IPS-15b (cell line): Measurements from ENCODE around the gene NTN4.
"Not testable (repeated sequence)": the region's sequence is repeated elsewhere in the genome, so short reads cannot be mapped to it uniquely, and the experiment has no call there.

ENCODE experiments used
- H3K27me3 ChIP-seq: one replicate; pipeline ENCODE4 v1.6.1; 2013; ENCODE audit warnings: low read length; ENCODE audit not compliant: control insufficient read depth, insufficient read depth
- H3K36me3 ChIP-seq: one replicate; pipeline ENCODE4 v1.6.1; 2013; ENCODE audit warnings: low read length; ENCODE audit not compliant: control insufficient read depth, insufficient read depth
- H3K4me1 ChIP-seq: one replicate; pipeline ENCODE4 v1.6.1; 2013; ENCODE audit warnings: mild to moderate bottlenecking, low read length; ENCODE audit not compliant: control insufficient read depth, insufficient read depth
- H3K4me3 ChIP-seq: one replicate; pipeline ENCODE4 v1.5.1; 2013; ENCODE audit warnings: low read depth, low read length
- H3K9ac ChIP-seq: one replicate; pipeline ENCODE4 v1.6.1; 2013; ENCODE audit warnings: low read depth, mild to moderate bottlenecking, low read length
- H3K9me3 ChIP-seq: one replicate; pipeline ENCODE4 v1.6.1; 2013; ENCODE audit warnings: mild to moderate bottlenecking, low read length; ENCODE audit not compliant: control insufficient read depth, insufficient read depth

The NTN4 gene

GRCh38 chr12:95790917-95791849, 619 bp upstream of the NTN4 start:
- Histone ChIP-seq H3K4me1 (peaks cover 9% of the 10 kb centered on the region), H3K27me3 (peaks cover 57% of the 10 kb centered on the region), H3K9ac (peak overlapping the region; percentile 4), H3K4me3 (peak overlapping the region; percentile 77), H3K36me3 (no peaks in the 10 kb centered on the region), H3K9me3 (no peaks in the 10 kb centered on the region)

GRCh38 chr12:95789126-95790032, 1.2 kb downstream of the NTN4 start:
- Histone ChIP-seq H3K9ac (peak overlapping the region; percentile 29), H3K27me3 (peaks cover 57% of the 10 kb centered on the region), H3K36me3 (no peaks in the 10 kb centered on the region), H3K4me1 (peaks cover 9% of the 10 kb centered on the region), H3K4me3 (peak overlapping the region; percentile 75), H3K9me3 (no peaks in the 10 kb centered on the region)

GRCh38 chr12:95788637-95789036, 1.9 kb downstream of the NTN4 start:
- H3K27me3 ChIP-seq: peaks cover 52% of the 10 kb centered on the region
- H3K9ac ChIP-seq: no peak overlapping the region
- H3K36me3 ChIP-seq: no peaks in the 10 kb centered on the region
- H3K4me1 ChIP-seq: peaks cover 9% of the 10 kb centered on the region
- H3K9me3 ChIP-seq: no peaks in the 10 kb centered on the region
- peak overlapping the region; percentile 75 for H3K4me3 ChIP-seq

GRCh38 chr12:95787274-95787818, 3.2 kb downstream of the NTN4 start:
- H3K9ac ChIP-seq: no peak overlapping the region
- no peak overlapping the region for H3K4me3 ChIP-seq
- peaks cover 6% of the 10 kb centered on the region for H3K4me1 ChIP-seq
- no peaks in the 10 kb centered on the region for H3K9me3 ChIP-seq
- peaks cover 43% of the 10 kb centered on the region for H3K27me3 ChIP-seq
- no peaks in the 10 kb centered on the region for H3K36me3 ChIP-seq

- Histone ChIP-seq H3K4me3 (no peak overlapping the region), H3K4me1 (no peaks in the 10 kb centered on the region), H3K9ac (no peak overlapping the region), H3K36me3 (no peaks in the 10 kb centered on the region), H3K27me3 (peaks cover 26% of the 10 kb centered on the region), H3K9me3 (no peaks in the 10 kb centered on the region)
These were observed 5.6 kb downstream of the NTN4 start for GRCh38 chr12:95784915-95785314.

GRCh38 chr12:95784286-95784685, 6.3 kb downstream of the NTN4 start:
- Histone ChIP-seq H3K27me3 (peaks cover 20% of the 10 kb centered on the region), H3K9me3 (no peaks in the 10 kb centered on the region), H3K4me3 (no peak overlapping the region), H3K9ac (no peak overlapping the region), H3K4me1 (no peaks in the 10 kb centered on the region), H3K36me3 (no peaks in the 10 kb centered on the region)

GRCh38 chr12:95775466-95775865, 15.1 kb downstream of the NTN4 start:
- H3K4me3 ChIP-seq, H3K36me3 ChIP-seq, H3K9me3 ChIP-seq, H3K4me1 ChIP-seq, H3K27me3 ChIP-seq, H3K9ac ChIP-seq: not testable (repeated sequence)

- no peaks in the 10 kb centered on the region for H3K36me3 ChIP-seq
- H3K4me1 ChIP-seq: no peaks in the 10 kb centered on the region
- peaks cover 6% of the 10 kb centered on the region for H3K9me3 ChIP-seq
- H3K4me3 ChIP-seq: no peak overlapping the region
- no peaks in the 10 kb centered on the region for H3K27me3 ChIP-seq
- H3K9ac ChIP-seq: no peak overlapping the region
These were observed 16.1 kb downstream of the NTN4 start for GRCh38 chr12:95774311-95775045.

- Histone ChIP-seq H3K27me3 (no peaks in the 10 kb centered on the region), H3K4me1 (no peaks in the 10 kb centered on the region), H3K36me3 (no peaks in the 10 kb centered on the region)
These were observed 17.2 kb downstream of the NTN4 start for GRCh38 chr12:95773320-95773719.

GRCh38 chr12:95767703-95768102, 22.9 kb downstream of the NTN4 start:
- H3K27me3 ChIP-seq: no peaks in the 10 kb centered on the region
- peaks cover 8% of the 10 kb centered on the region for H3K4me1 ChIP-seq
- H3K36me3 ChIP-seq: no peaks in the 10 kb centered on the region

More at GRCh38 chr12:95773320-95773719, 17.2 kb downstream of the NTN4 start:
- Histone ChIP-seq H3K9me3 (peaks cover 6% of the 10 kb centered on the region), H3K4me3 (no peak overlapping the region), H3K9ac (no peak overlapping the region)

More at GRCh38 chr12:95767703-95768102, 22.9 kb downstream of the NTN4 start:
- H3K9me3 ChIP-seq: no peaks in the 10 kb centered on the region
- no peak overlapping the region for H3K9ac ChIP-seq
- H3K4me3 ChIP-seq: no peak overlapping the region
